ENCODE data around the gene SHISA8. TPM values are rescaled to one million over a fixed set of nuclear protein-coding genes. Genes with fewer than 3 reads are reported as not detected.

The SHISA8 gene
- total RNA-seq, 1 donor from 2014 or later, result not detected

DNA sequence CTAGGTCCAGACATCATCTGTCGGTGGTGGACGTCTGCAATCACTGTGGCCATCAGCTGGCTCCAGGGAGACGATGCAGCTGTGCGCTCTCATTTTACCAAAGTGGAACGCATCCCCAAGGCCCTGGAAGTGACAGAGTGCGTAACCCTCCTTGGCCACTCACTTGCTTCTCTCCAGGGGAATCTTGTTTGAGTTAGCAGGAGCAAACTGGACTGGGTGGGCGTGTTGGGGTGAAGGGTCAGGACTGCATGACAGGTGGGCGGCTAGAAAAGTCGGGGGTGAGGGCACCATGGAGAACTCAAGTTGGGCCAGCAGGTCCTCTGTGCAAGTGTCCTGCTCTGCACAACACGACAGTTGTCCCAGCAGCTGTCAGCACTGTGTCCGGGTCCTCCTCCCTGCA is 16.2 kb downstream of the SHISA8 start:
- DNase-seq (ENCODE audit: low spot score), result no peak
- TF ChIP-seq EZH2phosphoT487 (IDR thresholded peaks at IDR 0.05), result no peak
- TF ChIP-seq, protein P1, sequence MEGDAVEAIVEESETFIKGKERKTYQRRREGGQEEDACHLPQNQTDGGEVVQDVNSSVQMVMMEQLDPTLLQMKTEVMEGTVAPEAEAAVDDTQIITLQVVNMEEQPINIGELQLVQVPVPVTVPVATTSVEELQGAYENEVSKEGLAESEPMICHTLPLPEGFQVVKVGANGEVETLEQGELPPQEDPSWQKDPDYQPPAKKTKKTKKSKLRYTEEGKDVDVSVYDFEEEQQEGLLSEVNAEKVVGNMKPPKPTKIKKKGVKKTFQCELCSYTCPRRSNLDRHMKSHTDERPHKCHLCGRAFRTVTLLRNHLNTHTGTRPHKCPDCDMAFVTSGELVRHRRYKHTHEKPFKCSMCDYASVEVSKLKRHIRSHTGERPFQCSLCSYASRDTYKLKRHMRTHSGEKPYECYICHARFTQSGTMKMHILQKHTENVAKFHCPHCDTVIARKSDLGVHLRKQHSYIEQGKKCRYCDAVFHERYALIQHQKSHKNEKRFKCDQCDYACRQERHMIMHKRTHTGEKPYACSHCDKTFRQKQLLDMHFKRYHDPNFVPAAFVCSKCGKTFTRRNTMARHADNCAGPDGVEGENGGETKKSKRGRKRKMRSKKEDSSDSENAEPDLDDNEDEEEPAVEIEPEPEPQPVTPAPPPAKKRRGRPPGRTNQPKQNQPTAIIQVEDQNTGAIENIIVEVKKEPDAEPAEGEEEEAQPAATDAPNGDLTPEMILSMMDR (IDR thresholded peaks at IDR 0.05), result no peak
- TF ChIP-seq EZH2 (IDR thresholded peaks at IDR 0.05), result no peak
- Histone ChIP-seq H3K79me2 (ENCODE audit: low read depth) (no peaks in the 10 kb centered on the region), H4K20me1 (ENCODE audit: low read depth) (peaks cover 17% of the 10 kb centered on the region), H3K4me3 (no peak overlapping the region), H3K27me3 (no peaks in the 10 kb centered on the region), H2AFZ (replicated peaks) (no peak overlapping the region), H3K4me1 (no peaks in the 10 kb centered on the region), H3F3A (ENCODE audit: low read depth) (no peaks in the 10 kb centered on the region), H3K36me3 (no peaks in the 10 kb centered on the region), H3K9me3 (ENCODE audit: low read depth) (no peaks in the 10 kb centered on the region), H3K4me2 (no peak overlapping the region), H3K27ac (no peak overlapping the region), H3K9ac (no peak overlapping the region)
- Mint-ChIP-seq H3K27me3 (ENCODE audit: insufficient read depth, low read depth) (peaks cover 7% of the 10 kb centered on the region), H3K4me1 (no peaks in the 10 kb centered on the region), H3K4me3 (no peak overlapping the region), H3K27ac (no peak overlapping the region), H3K9me3 (no peaks in the 10 kb centered on the region), H3K36me3 (peaks cover 30% of the 10 kb centered on the region)

DNA sequence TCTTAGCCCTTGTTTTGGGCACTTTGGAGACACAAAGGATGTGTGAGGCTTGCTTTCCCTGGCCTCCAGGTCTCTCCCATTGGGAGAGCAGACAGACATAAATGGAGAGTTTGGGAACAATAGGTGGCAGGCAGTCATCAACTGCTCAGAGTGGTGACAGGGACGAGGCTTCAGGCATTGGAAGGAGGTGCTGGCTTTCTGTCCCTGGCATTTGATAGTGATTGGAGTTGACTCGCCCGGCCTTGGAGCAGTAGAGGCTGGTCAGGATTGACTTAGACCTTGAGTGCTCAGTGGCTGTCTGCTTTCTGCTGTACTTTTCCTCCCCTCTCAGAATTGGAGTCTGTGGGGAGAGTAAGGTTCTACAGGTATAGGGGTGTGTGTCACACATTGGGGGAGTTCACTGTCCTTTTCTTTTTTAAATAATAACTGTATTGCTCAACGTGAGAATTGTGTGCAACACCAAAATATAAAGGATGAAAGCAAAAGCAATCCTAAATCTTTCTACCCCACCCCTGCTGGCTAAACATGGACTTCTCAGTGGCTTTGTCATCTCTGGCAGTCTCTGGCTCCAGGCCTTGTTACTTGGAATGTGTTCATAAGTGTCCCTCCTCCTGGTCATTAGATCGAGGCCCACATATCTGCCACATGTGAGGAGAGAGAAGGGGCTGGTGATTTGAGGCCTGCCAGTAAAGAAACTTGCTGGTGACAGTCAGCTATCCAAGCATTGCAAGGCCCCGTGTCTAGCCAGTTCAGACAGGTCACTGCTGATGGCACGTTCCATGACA is 21.1 kb downstream of the SHISA8 start:
- no peak overlapping the region for H3K4me3 ChIP-seq
- no peaks in the 10 kb centered on the region for H3K79me2 ChIP-seq (ENCODE audit: low read depth)
- H4K20me1 ChIP-seq (ENCODE audit: low read depth), result peaks cover 6% of the 10 kb centered on the region
- no peak for DNase-seq (ENCODE audit: low spot score)
- H3K36me3 ChIP-seq, result no peaks in the 10 kb centered on the region
- Mint-ChIP-seq H3K27me3 (ENCODE audit: insufficient read depth, low read depth) (peaks cover 7% of the 10 kb centered on the region), H3K4me3 (no peak overlapping the region), H3K27ac (no peak overlapping the region), H3K9me3 (no peaks in the 10 kb centered on the region), H3K36me3 (peaks cover 36% of the 10 kb centered on the region), H3K4me1 (no peaks in the 10 kb centered on the region)
- no peaks in the 10 kb centered on the region for H3F3A ChIP-seq (ENCODE audit: low read depth)
- H2AFZ ChIP-seq (replicated peaks), result no peak overlapping the region
- H3K9me3 ChIP-seq (ENCODE audit: low read depth), result no peaks in the 10 kb centered on the region
- H3K4me1 ChIP-seq, result no peaks in the 10 kb centered on the region
- H3K9ac ChIP-seq, result no peak overlapping the region
- no peak overlapping the region for H3K4me2 ChIP-seq
- no peaks in the 10 kb centered on the region for H3K27me3 ChIP-seq
- no peak overlapping the region for H3K27ac ChIP-seq
- TF ChIP-seq, protein P1 (IDR thresholded peaks at IDR 0.05), result no peak
- no peak for TF ChIP-seq EZH2phosphoT487 (IDR thresholded peaks at IDR 0.05)
- TF ChIP-seq EZH2 (IDR thresholded peaks at IDR 0.05), result no peak

DNA sequence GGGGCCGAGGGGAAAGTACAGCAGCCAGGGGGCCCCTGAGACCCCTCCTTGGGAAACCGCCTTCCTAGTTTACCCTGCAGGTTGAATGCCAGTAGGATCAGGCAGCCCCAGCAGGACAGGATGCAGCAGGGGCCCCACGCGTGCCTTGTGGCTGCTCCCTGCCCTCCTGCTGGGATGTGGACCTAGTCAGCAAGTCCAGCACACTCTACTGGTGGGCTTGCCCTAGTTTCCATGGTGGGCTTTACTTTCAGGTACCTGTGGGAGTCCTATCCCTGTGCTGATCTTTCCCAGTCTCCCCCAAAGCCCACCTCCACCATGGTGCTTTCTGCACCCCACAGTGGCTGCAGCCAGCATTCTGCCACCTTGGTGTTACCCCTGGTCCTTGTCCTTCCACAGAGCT is 22.2 kb downstream of the SHISA8 start:
- H3K27me3 ChIP-seq, result no peaks in the 10 kb centered on the region
- H3K9me3 ChIP-seq (ENCODE audit: low read depth), result no peaks in the 10 kb centered on the region
- H3K4me1 ChIP-seq, result no peaks in the 10 kb centered on the region
- DNase-seq (ENCODE audit: low spot score), result no peak
- H3K4me3 ChIP-seq, result no peak overlapping the region
- H3K9ac ChIP-seq, result no peak overlapping the region
- no peaks in the 10 kb centered on the region for H3K79me2 ChIP-seq (ENCODE audit: low read depth)
- H3K27ac ChIP-seq, result no peak overlapping the region
- peaks cover 4% of the 10 kb centered on the region for H4K20me1 ChIP-seq (ENCODE audit: low read depth)
- H3K27me3 Mint-ChIP-seq (ENCODE audit: insufficient read depth, low read depth), result peaks cover 3% of the 10 kb centered on the region
- H3K27ac Mint-ChIP-seq, result no peak overlapping the region
- no peaks in the 10 kb centered on the region for H3K36me3 ChIP-seq
- no peaks in the 10 kb centered on the region for H3K4me1 Mint-ChIP-seq
- H3K36me3 Mint-ChIP-seq, result peaks cover 42% of the 10 kb centered on the region
- H3K9me3 Mint-ChIP-seq, result no peaks in the 10 kb centered on the region
- no peak overlapping the region for H3K4me2 ChIP-seq
- H3K4me3 Mint-ChIP-seq, result no peak overlapping the region
- no peaks in the 10 kb centered on the region for H3F3A ChIP-seq (ENCODE audit: low read depth)
- no peak for TF ChIP-seq EZH2phosphoT487 (IDR thresholded peaks at IDR 0.05)
- TF ChIP-seq EZH2 (IDR thresholded peaks at IDR 0.05), result no peak
- TF ChIP-seq, protein P1 (IDR thresholded peaks at IDR 0.05), result no peak
- no peak overlapping the region for H2AFZ ChIP-seq (replicated peaks)
